ENCODE data around the gene TLN1. TPM values are rescaled to one million over a fixed set of nuclear protein-coding genes. Genes with fewer than 3 reads are reported as not detected.

Gene TLN1
- total and polyA plus RNA-seq, 2 experiments from 2014 or later = 21.5 to 120 TPM

DNA sequence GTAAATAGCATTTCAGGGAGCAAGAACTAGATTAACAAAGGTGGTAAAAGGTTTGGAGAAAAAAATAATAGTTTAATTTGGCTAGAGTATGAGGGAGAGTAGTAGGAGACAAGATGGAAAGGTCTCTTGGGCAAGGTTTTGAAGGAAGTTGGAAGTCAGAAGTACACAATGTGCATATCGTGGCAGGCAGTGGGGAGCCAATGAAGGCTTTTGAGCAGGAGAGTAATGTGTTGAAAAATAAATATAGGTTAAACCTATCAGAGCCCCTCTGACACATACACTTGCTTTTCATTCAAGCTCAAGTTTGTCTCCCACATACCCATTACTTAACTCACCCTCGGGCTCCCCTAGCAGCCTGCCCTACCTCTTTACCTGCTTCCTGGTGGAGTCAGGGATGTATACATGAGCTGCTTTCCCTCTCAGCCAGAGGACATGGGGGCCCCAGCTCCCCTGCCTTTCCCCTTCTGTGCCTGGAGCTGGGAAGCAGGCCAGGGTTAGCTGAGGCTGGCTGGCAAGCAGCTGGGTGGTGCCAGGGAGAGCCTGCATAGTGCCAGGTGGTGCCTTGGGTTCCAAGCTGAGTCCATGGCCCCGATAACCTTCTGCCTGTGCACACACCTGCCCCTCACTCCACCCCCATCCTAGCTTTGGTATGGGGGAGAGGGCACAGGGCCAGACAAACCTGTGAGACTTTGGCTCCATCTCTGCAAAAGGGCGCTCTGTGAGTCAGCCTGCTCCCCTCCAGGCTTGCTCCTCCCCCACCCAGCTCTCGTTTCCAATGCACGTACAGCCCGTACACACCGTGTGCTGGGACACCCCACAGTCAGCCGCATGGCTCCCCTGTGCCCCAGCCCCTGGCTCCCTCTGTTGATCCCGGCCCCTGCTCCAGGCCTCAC, 58.6 kb downstream of the TLN1 start, which contains the start of gene CA9:
TSS of gene CA9 (plus strand) at position 797 of the 893 bp plus-strand sequence. CDS start at position 829, 32 bp downstream.
- Mint-ChIP-seq H3K9me3 (no peaks in the 10 kb centered on the region), H3K4me1 (peaks cover 10% of the 10 kb centered on the region), H3K36me3 (ENCODE audit: low read depth) (no peaks in the 10 kb centered on the region), H3K27ac (no peak within 1 kb of the TSS), H3K4me3 (peak within 1 kb of the TSS; percentile 78), H3K27me3 (ENCODE audit: insufficient read depth, low read depth, poor library complexity) (peaks cover 15% of the 10 kb centered on the region)
- ATAC-seq = no peak
- no peak for TF ChIP-seq ZNF331 (CRISPR knock-in tag; IDR thresholded peaks at IDR 0.05; ENCODE audit: low read depth)
- TF ChIP-seq, protein P1, sequence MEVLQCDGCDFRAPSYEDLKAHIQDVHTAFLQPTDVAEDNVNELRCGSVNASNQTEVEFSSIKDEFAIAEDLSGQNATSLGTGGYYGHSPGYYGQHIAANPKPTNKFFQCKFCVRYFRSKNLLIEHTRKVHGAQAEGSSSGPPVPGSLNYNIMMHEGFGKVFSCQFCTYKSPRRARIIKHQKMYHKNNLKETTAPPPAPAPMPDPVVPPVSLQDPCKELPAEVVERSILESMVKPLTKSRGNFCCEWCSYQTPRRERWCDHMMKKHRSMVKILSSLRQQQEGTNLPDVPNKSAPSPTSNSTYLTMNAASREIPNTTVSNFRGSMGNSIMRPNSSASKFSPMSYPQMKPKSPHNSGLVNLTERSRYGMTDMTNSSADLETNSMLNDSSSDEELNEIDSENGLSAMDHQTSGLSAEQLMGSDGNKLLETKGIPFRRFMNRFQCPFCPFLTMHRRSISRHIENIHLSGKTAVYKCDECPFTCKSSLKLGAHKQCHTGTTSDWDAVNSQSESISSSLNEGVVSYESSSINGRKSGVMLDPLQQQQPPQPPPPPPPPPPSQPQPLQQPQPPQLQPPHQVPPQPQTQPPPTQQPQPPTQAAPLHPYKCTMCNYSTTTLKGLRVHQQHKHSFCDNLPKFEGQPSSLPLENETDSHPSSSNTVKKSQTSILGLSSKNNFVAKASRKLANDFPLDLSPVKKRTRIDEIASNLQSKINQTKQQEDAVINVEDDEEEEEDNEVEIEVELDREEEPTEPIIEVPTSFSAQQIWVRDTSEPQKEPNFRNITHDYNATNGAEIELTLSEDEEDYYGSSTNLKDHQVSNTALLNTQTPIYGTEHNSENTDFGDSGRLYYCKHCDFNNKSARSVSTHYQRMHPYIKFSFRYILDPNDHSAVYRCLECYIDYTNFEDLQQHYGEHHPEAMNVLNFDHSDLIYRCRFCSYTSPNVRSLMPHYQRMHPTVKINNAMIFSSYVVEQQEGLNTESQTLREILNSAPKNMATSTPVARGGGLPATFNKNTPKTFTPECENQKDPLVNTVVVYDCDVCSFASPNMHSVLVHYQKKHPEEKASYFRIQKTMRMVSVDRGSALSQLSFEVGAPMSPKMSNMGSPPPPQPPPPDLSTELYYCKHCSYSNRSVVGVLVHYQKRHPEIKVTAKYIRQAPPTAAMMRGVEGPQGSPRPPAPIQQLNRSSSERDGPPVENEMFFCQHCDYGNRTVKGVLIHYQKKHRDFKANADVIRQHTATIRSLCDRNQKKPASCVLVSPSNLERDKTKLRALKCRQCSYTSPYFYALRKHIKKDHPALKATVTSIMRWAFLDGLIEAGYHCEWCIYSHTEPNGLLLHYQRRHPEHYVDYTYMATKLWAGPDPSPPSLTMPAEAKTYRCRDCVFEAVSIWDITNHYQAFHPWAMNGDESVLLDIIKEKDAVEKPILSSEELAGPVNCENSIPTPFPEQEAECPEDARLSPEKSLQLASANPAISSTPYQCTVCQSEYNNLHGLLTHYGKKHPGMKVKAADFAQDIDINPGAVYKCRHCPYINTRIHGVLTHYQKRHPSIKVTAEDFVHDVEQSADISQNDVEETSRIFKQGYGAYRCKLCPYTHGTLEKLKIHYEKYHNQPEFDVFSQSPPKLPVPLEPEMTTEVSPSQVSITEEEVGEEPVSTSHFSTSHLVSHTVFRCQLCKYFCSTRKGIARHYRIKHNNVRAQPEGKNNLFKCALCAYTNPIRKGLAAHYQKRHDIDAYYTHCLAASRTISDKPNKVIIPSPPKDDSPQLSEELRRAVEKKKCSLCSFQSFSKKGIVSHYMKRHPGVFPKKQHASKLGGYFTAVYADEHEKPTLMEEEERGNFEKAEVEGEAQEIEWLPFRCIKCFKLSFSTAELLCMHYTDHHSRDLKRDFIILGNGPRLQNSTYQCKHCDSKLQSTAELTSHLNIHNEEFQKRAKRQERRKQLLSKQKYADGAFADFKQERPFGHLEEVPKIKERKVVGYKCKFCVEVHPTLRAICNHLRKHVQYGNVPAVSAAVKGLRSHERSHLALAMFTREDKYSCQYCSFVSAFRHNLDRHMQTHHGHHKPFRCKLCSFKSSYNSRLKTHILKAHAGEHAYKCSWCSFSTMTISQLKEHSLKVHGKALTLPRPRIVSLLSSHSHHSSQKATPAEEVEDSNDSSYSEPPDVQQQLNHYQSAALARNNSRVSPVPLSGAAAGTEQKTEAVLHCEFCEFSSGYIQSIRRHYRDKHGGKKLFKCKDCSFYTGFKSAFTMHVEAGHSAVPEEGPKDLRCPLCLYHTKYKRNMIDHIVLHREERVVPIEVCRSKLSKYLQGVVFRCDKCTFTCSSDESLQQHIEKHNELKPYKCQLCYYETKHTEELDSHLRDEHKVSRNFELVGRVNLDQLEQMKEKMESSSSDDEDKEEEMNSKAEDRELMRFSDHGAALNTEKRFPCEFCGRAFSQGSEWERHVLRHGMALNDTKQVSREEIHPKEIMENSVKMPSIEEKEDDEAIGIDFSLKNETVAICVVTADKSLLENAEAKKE (CRISPR knock-in tag; IDR thresholded peaks at IDR 0.05) = no peak
- no peak for TF ChIP-seq NANOG (IDR thresholded peaks at IDR 0.05; ENCODE audit: borderline replicate concordance)
- TF ChIP-seq, protein P2, sequence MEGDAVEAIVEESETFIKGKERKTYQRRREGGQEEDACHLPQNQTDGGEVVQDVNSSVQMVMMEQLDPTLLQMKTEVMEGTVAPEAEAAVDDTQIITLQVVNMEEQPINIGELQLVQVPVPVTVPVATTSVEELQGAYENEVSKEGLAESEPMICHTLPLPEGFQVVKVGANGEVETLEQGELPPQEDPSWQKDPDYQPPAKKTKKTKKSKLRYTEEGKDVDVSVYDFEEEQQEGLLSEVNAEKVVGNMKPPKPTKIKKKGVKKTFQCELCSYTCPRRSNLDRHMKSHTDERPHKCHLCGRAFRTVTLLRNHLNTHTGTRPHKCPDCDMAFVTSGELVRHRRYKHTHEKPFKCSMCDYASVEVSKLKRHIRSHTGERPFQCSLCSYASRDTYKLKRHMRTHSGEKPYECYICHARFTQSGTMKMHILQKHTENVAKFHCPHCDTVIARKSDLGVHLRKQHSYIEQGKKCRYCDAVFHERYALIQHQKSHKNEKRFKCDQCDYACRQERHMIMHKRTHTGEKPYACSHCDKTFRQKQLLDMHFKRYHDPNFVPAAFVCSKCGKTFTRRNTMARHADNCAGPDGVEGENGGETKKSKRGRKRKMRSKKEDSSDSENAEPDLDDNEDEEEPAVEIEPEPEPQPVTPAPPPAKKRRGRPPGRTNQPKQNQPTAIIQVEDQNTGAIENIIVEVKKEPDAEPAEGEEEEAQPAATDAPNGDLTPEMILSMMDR (conservative IDR thresholded peaks at IDR 0.05; ENCODE audit: low read depth in 2 of 2) = no peak
- TF ChIP-seq, protein P3, sequence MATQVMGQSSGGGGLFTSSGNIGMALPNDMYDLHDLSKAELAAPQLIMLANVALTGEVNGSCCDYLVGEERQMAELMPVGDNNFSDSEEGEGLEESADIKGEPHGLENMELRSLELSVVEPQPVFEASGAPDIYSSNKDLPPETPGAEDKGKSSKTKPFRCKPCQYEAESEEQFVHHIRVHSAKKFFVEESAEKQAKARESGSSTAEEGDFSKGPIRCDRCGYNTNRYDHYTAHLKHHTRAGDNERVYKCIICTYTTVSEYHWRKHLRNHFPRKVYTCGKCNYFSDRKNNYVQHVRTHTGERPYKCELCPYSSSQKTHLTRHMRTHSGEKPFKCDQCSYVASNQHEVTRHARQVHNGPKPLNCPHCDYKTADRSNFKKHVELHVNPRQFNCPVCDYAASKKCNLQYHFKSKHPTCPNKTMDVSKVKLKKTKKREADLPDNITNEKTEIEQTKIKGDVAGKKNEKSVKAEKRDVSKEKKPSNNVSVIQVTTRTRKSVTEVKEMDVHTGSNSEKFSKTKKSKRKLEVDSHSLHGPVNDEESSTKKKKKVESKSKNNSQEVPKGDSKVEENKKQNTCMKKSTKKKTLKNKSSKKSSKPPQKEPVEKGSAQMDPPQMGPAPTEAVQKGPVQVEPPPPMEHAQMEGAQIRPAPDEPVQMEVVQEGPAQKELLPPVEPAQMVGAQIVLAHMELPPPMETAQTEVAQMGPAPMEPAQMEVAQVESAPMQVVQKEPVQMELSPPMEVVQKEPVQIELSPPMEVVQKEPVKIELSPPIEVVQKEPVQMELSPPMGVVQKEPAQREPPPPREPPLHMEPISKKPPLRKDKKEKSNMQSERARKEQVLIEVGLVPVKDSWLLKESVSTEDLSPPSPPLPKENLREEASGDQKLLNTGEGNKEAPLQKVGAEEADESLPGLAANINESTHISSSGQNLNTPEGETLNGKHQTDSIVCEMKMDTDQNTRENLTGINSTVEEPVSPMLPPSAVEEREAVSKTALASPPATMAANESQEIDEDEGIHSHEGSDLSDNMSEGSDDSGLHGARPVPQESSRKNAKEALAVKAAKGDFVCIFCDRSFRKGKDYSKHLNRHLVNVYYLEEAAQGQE (IDR thresholded peaks at IDR 0.05; ENCODE audit: unreplicated experiment) = no peak
- TF ChIP-seq ZNF114 (CRISPR knock-in tag; IDR thresholded peaks at IDR 0.05) = no peak
- no peak for TF ChIP-seq STAT1 (IDR thresholded peaks at IDR 0.05; ENCODE audit: unreplicated experiment)
- no peak for TF ChIP-seq CREB1 (CRISPR knock-in tag; IDR thresholded peaks at IDR 0.05; ENCODE audit: low read depth)
- TF ChIP-seq EZH2phosphoT487 (IDR thresholded peaks at IDR 0.05; ENCODE audit: unreplicated experiment) = no peak
- no peak for TF ChIP-seq POLR2AphosphoS5 (IDR thresholded peaks at IDR 0.05; ENCODE audit: low read depth)
- TF ChIP-seq, protein P4, sequence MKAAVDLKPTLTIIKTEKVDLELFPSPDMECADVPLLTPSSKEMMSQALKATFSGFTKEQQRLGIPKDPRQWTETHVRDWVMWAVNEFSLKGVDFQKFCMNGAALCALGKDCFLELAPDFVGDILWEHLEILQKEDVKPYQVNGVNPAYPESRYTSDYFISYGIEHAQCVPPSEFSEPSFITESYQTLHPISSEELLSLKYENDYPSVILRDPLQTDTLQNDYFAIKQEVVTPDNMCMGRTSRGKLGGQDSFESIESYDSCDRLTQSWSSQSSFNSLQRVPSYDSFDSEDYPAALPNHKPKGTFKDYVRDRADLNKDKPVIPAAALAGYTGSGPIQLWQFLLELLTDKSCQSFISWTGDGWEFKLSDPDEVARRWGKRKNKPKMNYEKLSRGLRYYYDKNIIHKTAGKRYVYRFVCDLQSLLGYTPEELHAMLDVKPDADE (IDR thresholded peaks at IDR 0.05) = no peak
- Histone ChIP-seq H3K4me1 (ENCODE audit: insufficient read depth) (peaks cover 5% of the 10 kb centered on the region; the same call in 1 of the 2 replicates), H3K36me3 (ENCODE audit: insufficient read depth) (no peaks in the 10 kb centered on the region), H3K27ac (ENCODE audit: low read depth) (no peak within 1 kb of the TSS), H4K20me1 (replicated peaks; ENCODE audit: insufficient read depth) (no peaks in the 10 kb centered on the region), H3K9me2 (ENCODE audit: insufficient read depth) (peaks cover 5% of the 10 kb centered on the region), H3F3A (replicated peaks; ENCODE audit: low read depth) (0 out of 2 replicates have a peak, but pooled peaks cover 7% of the 10 kb centered on the region), H2AFZ (no peak within 1 kb of the TSS), H3K4me3 (no peak within 1 kb of the TSS), H3K79me2 (replicated peaks; ENCODE audit: insufficient read depth) (no peaks in the 10 kb centered on the region), H3K27me3 (ENCODE audit: insufficient read depth) (peaks cover 20% of the 10 kb centered on the region), H3K4me2 (no peak within 1 kb of the TSS)
- no peak for DNase-seq (ENCODE audit: low spot score)
